DMS53 (cell line): Measurements from ENCODE around the gene LCP1.

Experiments used
- DNase-seq: peaks from one replicate; lab custom pipeline; 2025; lab: John Stamatoyannopoulos, UW

The LCP1 gene

GRCh38 chr13:46158222-46158621, 23.8 kb downstream of the LCP1 start:
- no peak for DNase-seq

- DNase-seq: no peak
Measured at GRCh38 chr13:46154136-46154801, 27.7 kb downstream of the LCP1 start.

GRCh38 chr13:46152627-46153328, 29.2 kb downstream of the LCP1 start:
- no peak for DNase-seq

GRCh38 chr13:46150134-46150693, 31.8 kb downstream of the LCP1 start:
- DNase-seq: no peak

GRCh38 chr13:46149272-46150133, 32.5 kb downstream of the LCP1 start:
- peak; percentile 3 for DNase-seq

GRCh38 chr13:46146898-46147297, 35.1 kb downstream of the LCP1 start:
- DNase-seq: peak; percentile 72

- DNase-seq: no peak
Measured at GRCh38 chr13:46145950-46146349, 36.0 kb downstream of the LCP1 start.

- DNase-seq: no peak
Measured at GRCh38 chr13:46145135-46145534, 36.8 kb downstream of the LCP1 start.

GRCh38 chr13:46143184-46143701, 38.7 kb downstream of the LCP1 start:
- DNase-seq: peak; percentile 87

- peak; percentile 72 for DNase-seq
Measured at GRCh38 chr13:46142776-46143175, 39.2 kb downstream of the LCP1 start.

- no peak for DNase-seq
Measured at GRCh38 chr13:46140044-46140443, 41.9 kb downstream of the LCP1 start.

GRCh38 chr13:46137627-46138317, 44.2 kb downstream of the LCP1 start:
- DNase-seq: peak; percentile 18

- DNase-seq: no peak
Measured at GRCh38 chr13:46136688-46137087, 45.3 kb downstream of the LCP1 start.

- DNase-seq: peak; percentile 98
Measured at GRCh38 chr13:46134961-46135522, 46.9 kb downstream of the LCP1 start.

GRCh38 chr13:46134494-46134893, 47.5 kb downstream of the LCP1 start:
- peak; percentile 68 for DNase-seq

GRCh38 chr13:46132109-46132508, 49.9 kb downstream of the LCP1 start:
- DNase-seq: no peak

- DNase-seq: peak; percentile 7
Measured at GRCh38 chr13:46131705-46132104, 50.3 kb downstream of the LCP1 start.

GRCh38 chr13:46129955-46130618, 51.9 kb downstream of the LCP1 start:
- DNase-seq: no peak

GRCh38 chr13:46129124-46129523, 52.9 kb downstream of the LCP1 start:
- no peak for DNase-seq

GRCh38 chr13:46127358-46128023, 54.5 kb downstream of the LCP1 start:
- no peak for DNase-seq
